Neuronal stem cell (in vitro differentiated cells): ENCODE results near the gene PTPRJ.

ENCODE experiments used
- DNase-seq: peaks from one replicate; pipeline ENCODE4 v3.0.0-alpha.2; 2013; ENCODE audit warnings: low spot score
- H2AFZ ChIP-seq: one replicate; pipeline ENCODE4 v1.6.1; 2013; ENCODE audit warnings: mild to moderate bottlenecking, low read length, inconsistent platforms
- H2AK5ac ChIP-seq: 2 replicates; pipeline ENCODE4 v1.6.1; 2013; ENCODE audit warnings: low read depth, mild to moderate bottlenecking, inconsistent platforms, low read length, moderate library complexity, mixed read lengths
- H2BK120ac ChIP-seq: 2 replicates; pipeline ENCODE4 v1.6.1; 2013; ENCODE audit warnings: low read depth, mild to moderate bottlenecking, inconsistent platforms, low read length, moderate library complexity, mixed read lengths
- H2BK12ac ChIP-seq: one replicate; pipeline ENCODE4 v1.6.1; 2013; ENCODE audit warnings: low read length, inconsistent platforms
- H2BK15ac ChIP-seq: 2 replicates; pipeline ENCODE4 v1.6.1; 2013; ENCODE audit warnings: mild to moderate bottlenecking, low read length, inconsistent platforms, mixed read lengths
- H2BK5ac ChIP-seq: one replicate; pipeline ENCODE4 v1.6.1; 2013; ENCODE audit warnings: inconsistent platforms, mild to moderate bottlenecking, low read length, moderate library complexity
- H3K14ac ChIP-seq: one replicate; pipeline ENCODE4 v1.6.1; 2013; ENCODE audit warnings: low read length, inconsistent platforms
- H3K18ac ChIP-seq: 2 replicates; pipeline ENCODE4 v1.6.1; 2013; ENCODE audit warnings: low read length, inconsistent platforms
- H3K23ac ChIP-seq: 2 replicates; pipeline ENCODE4 v1.6.1; 2013; ENCODE audit warnings: low read depth, mild to moderate bottlenecking, mixed read lengths, low read length, inconsistent platforms; ENCODE audit not compliant: poor library complexity
- H3K27ac ChIP-seq: replicated peaks from 3 replicates; pipeline ENCODE4 v1.5.1; 2013; ENCODE audit warnings: low read length, inconsistent platforms
- H3K27me3 ChIP-seq, 3 experiments: 2 replicates each; pipeline ENCODE4 v1.6.1; 2013; ENCODE audit warnings: low read length in 3 of 3, mild to moderate bottlenecking in 2 of 3, inconsistent platforms in 1 of 3, low read depth in 1 of 3, mixed read lengths in 1 of 3, moderate library complexity in 1 of 3; ENCODE audit not compliant: control insufficient read depth in 3 of 3, insufficient read depth in 3 of 3
- H3K36me3 ChIP-seq, 2 donors: replicated peaks in 1 of 2; 2 replicates each; pipeline ENCODE4 v1.6.1; 2013; ENCODE audit warnings: low read length in 2 of 2; ENCODE audit not compliant: control insufficient read depth in 2 of 2, insufficient read depth in 2 of 2
- H3K4ac ChIP-seq: 2 replicates; pipeline ENCODE4 v1.6.1; 2013; ENCODE audit warnings: inconsistent platforms, mild to moderate bottlenecking, low read length, moderate library complexity
- H3K4me1 ChIP-seq, 2 donors: 1 replicate in 1 of 2; 2 replicates in 1 of 2; pipeline ENCODE4 v1.6.1; 2013; ENCODE audit warnings: low read length in 2 of 2, low read depth in 1 of 2; ENCODE audit not compliant: control insufficient read depth in 2 of 2, insufficient read depth in 1 of 2
- H3K4me2 ChIP-seq: one replicate; pipeline ENCODE4 v1.6.1; 2013; ENCODE audit warnings: mild to moderate bottlenecking, low read length, inconsistent platforms; ENCODE audit not compliant: insufficient read depth, poor library complexity, severe bottlenecking
- H3K4me3 ChIP-seq, 2 donors: 2 replicates each; pipeline ENCODE4 v1.5.1; 2013; ENCODE audit warnings: low read length in 2 of 2, mild to moderate bottlenecking in 2 of 2, inconsistent platforms in 1 of 2, moderate library complexity in 1 of 2
- H3K79me1 ChIP-seq: one replicate; pipeline ENCODE4 v1.6.1; 2013; ENCODE audit warnings: low read depth, mild to moderate bottlenecking, inconsistent platforms, low read length, moderate library complexity
- H3K9ac ChIP-seq: one replicate; pipeline ENCODE4 v1.6.1; 2013; ENCODE audit warnings: mild to moderate bottlenecking, low read depth, low read length, inconsistent platforms; ENCODE audit not compliant: poor library complexity
- H3K9me3 ChIP-seq, 2 donors: replicated peaks in 1 of 2; 2 replicates each; pipeline versions ENCODE3 to v1.6.1; 2013; ENCODE audit warnings: low read length in 2 of 2, mild to moderate bottlenecking in 2 of 2, inconsistent platforms in 1 of 2, low read depth in 1 of 2, mixed read lengths in 1 of 2, moderate library complexity in 1 of 2; ENCODE audit not compliant: control insufficient read depth in 2 of 2, insufficient read depth in 1 of 2
- H4K8ac ChIP-seq: one replicate; pipeline ENCODE4 v1.6.1; 2013; ENCODE audit warnings: low read depth, mild to moderate bottlenecking, inconsistent platforms, low read length, moderate library complexity
- H4K91ac ChIP-seq: one replicate; pipeline ENCODE4 v1.6.1; 2013; ENCODE audit warnings: low read length, low read depth, mild to moderate bottlenecking, inconsistent platforms; ENCODE audit not compliant: poor library complexity
- WGBS, 2 donors: extraction: QIAGEN DNeasy Blood & Tissue Kit; methylation state at CpG; one replicate each; pipeline ENCODE4 v1.1.7; 2013; ENCODE audit warnings: missing lambda C conversion rate in 2 of 2, mixed read lengths in 1 of 2; ENCODE audit not compliant: insufficient read length in 2 of 2, insufficient replicate concordance in 1 of 2; ENCODE audit errors: extremely low coverage in 2 of 2; 5-methylcytosine and 5-hydroxymethylcytosine counted together

The PTPRJ gene

GRCh38 chr11:48025984-48026340 lies 45.6 kb downstream of the PTPRJ start:
- H2BK15ac ChIP-seq: no peak overlapping the region
- H3K9me3 ChIP-seq: no peaks in the 10 kb centered on the region
- no CpG with 5 or more reads among the region's 3 CpGs for WGBS, 2 donors

GRCh38 chr11:48028914-48029680 lies 48.7 kb downstream of the PTPRJ start:
- H3K4ac ChIP-seq: no peak overlapping the region
- DNase-seq: no peak
- H2AFZ ChIP-seq: peak overlapping the region; percentile 28
- no peak overlapping the region for H2BK12ac ChIP-seq
- no peak overlapping the region for H2BK5ac ChIP-seq
- H3K9me3 ChIP-seq: no peaks in the 10 kb centered on the region
- H3K4me2 ChIP-seq: no peak overlapping the region
- no peak overlapping the region for H3K27ac ChIP-seq
- H3K4me1 ChIP-seq: peaks cover 9 to 14% of the 10 kb centered on the region in 2 donors
- H3K14ac ChIP-seq: no peak overlapping the region
- WGBS, 2 donors: no CpG with 5 or more reads among the region's 6 CpGs
- H2BK120ac ChIP-seq: no peak overlapping the region
- no peak overlapping the region for H2BK15ac ChIP-seq
- H3K36me3 ChIP-seq: no peaks in the 10 kb centered on the region
- H3K4me3 ChIP-seq: no peak overlapping the region
- peak overlapping the region; percentile 65 for H3K18ac ChIP-seq
- no peaks in the 10 kb centered on the region for H3K79me1 ChIP-seq
- H2AK5ac ChIP-seq: no peak overlapping the region
- no peak overlapping the region for H3K9ac ChIP-seq
- no peaks in the 10 kb centered on the region for H3K27me3 ChIP-seq
- no peak overlapping the region for H4K8ac ChIP-seq
- no peak overlapping the region for H3K23ac ChIP-seq
- no peak overlapping the region for H4K91ac ChIP-seq

More at GRCh38 chr11:48025984-48026340, 45.6 kb downstream of the PTPRJ start:
- no peak overlapping the region for H3K27ac ChIP-seq
- H3K36me3 ChIP-seq: no peaks in the 10 kb centered on the region
- H3K27me3 ChIP-seq: no peaks in the 10 kb centered on the region
- H2BK120ac ChIP-seq: no peak overlapping the region
- no peak overlapping the region for H4K91ac ChIP-seq
- no peak for DNase-seq
- no peak overlapping the region for H4K8ac ChIP-seq
- H3K23ac ChIP-seq: no peak overlapping the region
- no peak overlapping the region for H3K14ac ChIP-seq
- no peaks in the 10 kb centered on the region for H3K79me1 ChIP-seq
- no peak overlapping the region for H3K9ac ChIP-seq
- H3K4ac ChIP-seq: no peak overlapping the region
- H3K4me2 ChIP-seq: no peak overlapping the region
- no peak overlapping the region for H2AK5ac ChIP-seq
- H2AFZ ChIP-seq: no peak overlapping the region
- no peak overlapping the region for H2BK12ac ChIP-seq
- H3K4me3 ChIP-seq: no peak overlapping the region
- H2BK5ac ChIP-seq: no peak overlapping the region
- peaks cover 9 to 10% of the 10 kb centered on the region in 2 donors for H3K4me1 ChIP-seq
- H3K18ac ChIP-seq: no peak overlapping the region

- Histone ChIP-seq H2BK15ac (no peak overlapping the region), H3K4me1 (peaks cover 9 to 15% of the 10 kb centered on the region in 2 donors), H3K27me3 (no peaks in the 10 kb centered on the region), H2AFZ (no peak overlapping the region), H2BK12ac (no peak overlapping the region), H2AK5ac (no peak overlapping the region), H3K36me3 (peaks cover 0 to 3% of the 10 kb centered on the region in 2 donors), H2BK120ac (no peak overlapping the region), H4K91ac (no peak overlapping the region), H2BK5ac (no peak overlapping the region), H3K9me3 (no peaks in the 10 kb centered on the region), H3K79me1 (no peaks in the 10 kb centered on the region), H3K4ac (no peak overlapping the region), H3K23ac (no peak overlapping the region), H3K4me3 (no peak overlapping the region), H3K9ac (no peak overlapping the region), H3K4me2 (no peak overlapping the region), H3K27ac (no peak overlapping the region), H3K18ac (no peak overlapping the region), H3K14ac (no peak overlapping the region), H4K8ac (no peak overlapping the region)
- no peak for DNase-seq
- WGBS, 2 donors: no CpG with 5 or more reads among the region's 6 CpGs
Observed at GRCh38 chr11:48029681-48030290, 49.4 kb downstream of the PTPRJ start.

GRCh38 chr11:48031602-48032001 lies 51.2 kb downstream of the PTPRJ start:
- Histone ChIP-seq H3K4me1 (peaks cover 18 to 19% of the 10 kb centered on the region in 2 donors), H3K79me1 (no peaks in the 10 kb centered on the region), H3K4ac (no peak overlapping the region), H2BK15ac (no peak overlapping the region), H3K14ac (no peak overlapping the region), H3K9me3 (no peaks in the 10 kb centered on the region), H2BK5ac (no peak overlapping the region), H4K91ac (no peak overlapping the region), H3K27me3 (no peaks in the 10 kb centered on the region), H3K4me2 (no peak overlapping the region), H4K8ac (no peak overlapping the region), H3K18ac (no peak overlapping the region), H2AFZ (no peak overlapping the region), H2AK5ac (no peak overlapping the region), H3K9ac (no peak overlapping the region), H2BK120ac (no peak overlapping the region), H3K36me3 (peaks cover 0 to 6% of the 10 kb centered on the region in 2 donors), H2BK12ac (no peak overlapping the region), H3K27ac (no peak overlapping the region), H3K23ac (no peak overlapping the region), H3K4me3 (no peak overlapping the region)
- DNase-seq: no peak
- no CpG with 5 or more reads among the region's 6 CpGs for WGBS, 2 donors
